WTC11 (cell line): ENCODE results near the gene SRSF1. TPM values are rescaled to one million over a fixed set of nuclear protein-coding genes. Genes with fewer than 3 reads are reported as not detected.

ENCODE experiments used
- ATAC-seq: fragments of 200-7000 bp; cut with Tn5 transposase; 2 replicates; pipeline ENCODE4 v1.10.0; 2021; ENCODE audit warnings: mild to moderate bottlenecking, moderate library complexity
- CTCF ChIA-PET: fragments of 300-600 bp; sonication (Branson Sonifier 250); formaldehyde crosslinking; loops from one replicate; lab custom pipeline; 2021; ENCODE audit warnings: antibody characterized with exemption; lab: Charles Lee
- POLR2A ChIA-PET: fragments of 350-600 bp; sonication (Branson Sonifier 250); formaldehyde crosslinking; loops from one replicate; lab custom pipeline; 2021; ENCODE audit warnings: antibody characterized with exemption; lab: Charles Lee
- DNase-seq: peaks from one replicate; pipeline ENCODE4 v3.0.0; 2021; ENCODE audit warnings: low spot score
- H3K27ac Mint-ChIP-seq: 2 replicates; pipeline ENCODE4 v1.8.0; 2021; ENCODE audit warnings: mixed read lengths
- H3K27me3 Mint-ChIP-seq: 2 replicates; pipeline ENCODE4 v1.8.0; 2021; ENCODE audit warnings: low read depth, mild to moderate bottlenecking, moderate library complexity, mixed read lengths
- H3K36me3 Mint-ChIP-seq: 2 replicates; pipeline ENCODE4 v1.8.0; 2021; ENCODE audit warnings: mixed read lengths
- H3K4me1 Mint-ChIP-seq: 2 replicates; pipeline ENCODE4 v1.8.0; 2022; ENCODE audit warnings: mixed read lengths
- H3K4me3 Mint-ChIP-seq: 2 replicates; pipeline ENCODE4 v1.8.0; 2021; ENCODE audit warnings: mild to moderate bottlenecking, moderate library complexity, mixed read lengths
- H3K9me3 Mint-ChIP-seq: 2 replicates; pipeline ENCODE4 v1.8.0; 2021; ENCODE audit warnings: mixed read lengths
- ATF2 ChIP-seq: sonication (generic); formaldehyde crosslinking; IDR thresholded peaks from 2 replicates; pipeline ENCODE4 v1.8.1; 2022; ENCODE audit warnings: low read depth, missing genetic modification reagents, borderline replicate concordance
- EMX1 ChIP-seq: fragments of 250-450 bp; sonication (Bioruptor Pico); IDR thresholded peaks from 2 replicates; pipeline ENCODE4 v1.8.0; 2021; ENCODE audit warnings: mild to moderate bottlenecking
- ERG ChIP-seq: fragments of 250-450 bp; sonication (Bioruptor Pico); IDR thresholded peaks from 2 replicates; pipeline ENCODE4 v1.8.0; 2021; ENCODE audit warnings: mild to moderate bottlenecking
- FOXJ3 ChIP-seq: sonication (generic); formaldehyde crosslinking; IDR thresholded peaks from 2 replicates; pipeline ENCODE4 v1.9.0; 2021; ENCODE audit warnings: missing genetic modification reagents, mild to moderate bottlenecking, borderline replicate concordance
- GABPB1 ChIP-seq: sonication (generic); formaldehyde crosslinking; IDR thresholded peaks from 2 replicates; pipeline ENCODE4 v1.8.1; 2023; ENCODE audit warnings: mild to moderate bottlenecking, missing genetic modification reagents
- HMGA2 ChIP-seq: fragments of 250-450 bp; sonication (Bioruptor Pico); IDR thresholded peaks from 2 replicates; pipeline ENCODE4 v1.4.0; 2021; ENCODE audit warnings: mild to moderate bottlenecking, moderate library complexity
- KAT7 ChIP-seq: sonication (generic); formaldehyde crosslinking; IDR thresholded peaks from 2 replicates; pipeline ENCODE4 v1.8.1; 2023; ENCODE audit warnings: missing genetic modification reagents, mild to moderate bottlenecking, borderline replicate concordance
- OVOL2 ChIP-seq: fragments of 250-450 bp; sonication (Bioruptor Pico); IDR thresholded peaks from 2 replicates; pipeline ENCODE4 v1.9.0; 2021; ENCODE audit warnings: mild to moderate bottlenecking, borderline replicate concordance
- RORB ChIP-seq: fragments of 250-450 bp; sonication (Bioruptor Pico); IDR thresholded peaks from 2 replicates; pipeline ENCODE4 v1.9.0; 2021; ENCODE audit warnings: mild to moderate bottlenecking
- ZNF121 ChIP-seq: sonication (generic); formaldehyde crosslinking; IDR thresholded peaks from 2 replicates; pipeline ENCODE4 v1.8.0; 2023; ENCODE audit warnings: missing genetic modification reagents
- ZNF263 ChIP-seq: sonication (generic); formaldehyde crosslinking; IDR thresholded peaks from 2 replicates; pipeline ENCODE4 v1.8.1; 2022; ENCODE audit warnings: low read depth, mild to moderate bottlenecking, moderate library complexity, missing genetic modification reagents
- ZNF396 ChIP-seq: fragments of 250-450 bp; sonication (Bioruptor Pico); IDR thresholded peaks from 2 replicates; pipeline ENCODE4 v1.8.0; 2021; ENCODE audit warnings: mild to moderate bottlenecking, moderate library complexity, borderline replicate concordance
- ZNF532 ChIP-seq: fragments of 250-450 bp; sonication (Bioruptor Pico); IDR thresholded peaks from 2 replicates; pipeline ENCODE4 v1.9.0; 2021; ENCODE audit warnings: mild to moderate bottlenecking, borderline replicate concordance
- total RNA-seq: library from RNA; stranded (reverse); gene quantifications from 3 replicates; pipeline ENCODE4 v1.2.3, GENCODE V29; 2021
- TF ChIP-seq, protein P1 (sequence below): sonication (generic); formaldehyde crosslinking; IDR thresholded peaks from 2 replicates; pipeline ENCODE4 v1.8.0; 2022; ENCODE audit warnings: missing genetic modification reagents
- TF ChIP-seq, protein P2 (sequence below): sonication (generic); formaldehyde crosslinking; conservative IDR thresholded peaks from 2 replicates; pipeline ENCODE4 v1.8.1; 2022; ENCODE audit warnings: mild to moderate bottlenecking, missing genetic modification reagents
- TF ChIP-seq, protein P3 (sequence below): fragments of 250-450 bp; sonication (Bioruptor Pico); IDR thresholded peaks from 2 replicates; pipeline ENCODE4 v1.9.0; 2021; ENCODE audit warnings: mild to moderate bottlenecking

Gene SRSF1
- total RNA-seq, 1 experiment from 2014 or later, result 387 TPM

DNA sequence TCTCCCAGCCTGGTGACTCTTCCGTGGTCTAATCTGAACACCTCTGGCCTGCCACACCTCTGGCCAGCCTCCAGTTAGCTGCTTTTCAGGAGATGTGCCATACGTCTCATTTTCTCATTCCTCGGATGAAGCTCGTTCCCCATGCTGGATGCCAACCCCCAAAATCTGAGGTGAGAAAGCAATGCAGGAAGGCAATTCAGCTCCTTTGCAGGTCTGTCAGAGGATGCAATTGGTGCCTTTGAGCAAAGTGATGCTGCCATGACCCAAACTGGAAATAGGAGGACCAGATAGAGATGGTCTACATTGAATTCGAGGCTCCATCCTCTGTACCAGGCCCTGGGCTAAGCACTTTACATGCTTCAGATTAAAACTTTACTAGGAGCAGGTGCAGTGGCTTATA lies 40.8 kb downstream of the SRSF1 start:
- Mint-ChIP-seq H3K36me3 (no peaks in the 10 kb centered on the region), H3K9me3 (0 out of 2 replicates have a peak, but pooled peaks cover 4% of the 10 kb centered on the region), H3K4me1 (peaks cover 8% of the 10 kb centered on the region), H3K27ac (no peak overlapping the region), H3K27me3 (peaks cover 2% of the 10 kb centered on the region; the same call in 1 of the 2 replicates), H3K4me3 (no peak overlapping the region)
- DNase-seq, result no peak
- ATAC-seq, result no peak
- ChIA-PET POLR2A (interaction anchor here (0.5 to 1.3 kb wide), 3 partner anchors 43 to 106 kb away, joined by 3 to 5 read pairs (median 3); no protein-coding TSS in a partner anchor), CTCF (interaction anchor here (1.1 to 2.9 kb wide), 6 partner anchors 10 to 108 kb away, joined by 3 to 10 read pairs (median 4); partner anchors contain the start of gene CUEDC1)
- no peak for TF ChIP-seq ZNF121 (CRISPR knock-in tag)
- no peak for TF ChIP-seq ERG (CRISPR knock-in tag)
- TF ChIP-seq KAT7 (CRISPR knock-in tag), result no peak
- no peak for TF ChIP-seq OVOL2 (CRISPR knock-in tag)
- TF ChIP-seq HMGA2 (CRISPR knock-in tag), result no peak
- TF ChIP-seq, protein P1, sequence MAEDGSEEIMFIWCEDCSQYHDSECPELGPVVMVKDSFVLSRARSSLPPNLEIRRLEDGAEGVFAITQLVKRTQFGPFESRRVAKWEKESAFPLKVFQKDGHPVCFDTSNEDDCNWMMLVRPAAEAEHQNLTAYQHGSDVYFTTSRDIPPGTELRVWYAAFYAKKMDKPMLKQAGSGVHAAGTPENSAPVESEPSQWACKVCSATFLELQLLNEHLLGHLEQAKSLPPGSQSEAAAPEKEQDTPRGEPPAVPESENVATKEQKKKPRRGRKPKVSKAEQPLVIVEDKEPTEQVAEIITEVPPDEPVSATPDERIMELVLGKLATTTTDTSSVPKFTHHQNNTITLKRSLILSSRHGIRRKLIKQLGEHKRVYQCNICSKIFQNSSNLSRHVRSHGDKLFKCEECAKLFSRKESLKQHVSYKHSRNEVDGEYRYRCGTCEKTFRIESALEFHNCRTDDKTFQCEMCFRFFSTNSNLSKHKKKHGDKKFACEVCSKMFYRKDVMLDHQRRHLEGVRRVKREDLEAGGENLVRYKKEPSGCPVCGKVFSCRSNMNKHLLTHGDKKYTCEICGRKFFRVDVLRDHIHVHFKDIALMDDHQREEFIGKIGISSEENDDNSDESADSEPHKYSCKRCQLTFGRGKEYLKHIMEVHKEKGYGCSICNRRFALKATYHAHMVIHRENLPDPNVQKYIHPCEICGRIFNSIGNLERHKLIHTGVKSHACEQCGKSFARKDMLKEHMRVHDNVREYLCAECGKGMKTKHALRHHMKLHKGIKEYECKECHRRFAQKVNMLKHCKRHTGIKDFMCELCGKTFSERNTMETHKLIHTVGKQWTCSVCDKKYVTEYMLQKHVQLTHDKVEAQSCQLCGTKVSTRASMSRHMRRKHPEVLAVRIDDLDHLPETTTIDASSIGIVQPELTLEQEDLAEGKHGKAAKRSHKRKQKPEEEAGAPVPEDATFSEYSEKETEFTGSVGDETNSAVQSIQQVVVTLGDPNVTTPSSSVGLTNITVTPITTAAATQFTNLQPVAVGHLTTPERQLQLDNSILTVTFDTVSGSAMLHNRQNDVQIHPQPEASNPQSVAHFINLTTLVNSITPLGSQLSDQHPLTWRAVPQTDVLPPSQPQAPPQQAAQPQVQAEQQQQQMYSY (CRISPR knock-in tag), result no peak
- TF ChIP-seq ZNF396 (CRISPR knock-in tag), result no peak
- TF ChIP-seq, protein P2, sequence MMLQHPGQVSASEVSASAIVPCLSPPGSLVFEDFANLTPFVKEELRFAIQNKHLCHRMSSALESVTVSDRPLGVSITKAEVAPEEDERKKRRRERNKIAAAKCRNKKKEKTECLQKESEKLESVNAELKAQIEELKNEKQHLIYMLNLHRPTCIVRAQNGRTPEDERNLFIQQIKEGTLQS, result no peak
- TF ChIP-seq GABPB1 (CRISPR knock-in tag), result no peak
- TF ChIP-seq ATF2, result no peak
- TF ChIP-seq FOXJ3 (CRISPR knock-in tag), result no peak
- TF ChIP-seq, protein P3, sequence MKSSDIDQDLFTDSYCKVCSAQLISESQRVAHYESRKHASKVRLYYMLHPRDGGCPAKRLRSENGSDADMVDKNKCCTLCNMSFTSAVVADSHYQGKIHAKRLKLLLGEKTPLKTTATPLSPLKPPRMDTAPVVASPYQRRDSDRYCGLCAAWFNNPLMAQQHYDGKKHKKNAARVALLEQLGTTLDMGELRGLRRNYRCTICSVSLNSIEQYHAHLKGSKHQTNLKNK (CRISPR knock-in tag), result no peak
- TF ChIP-seq ZNF532 (CRISPR knock-in tag), result no peak
- TF ChIP-seq RORB, result no peak
- TF ChIP-seq ZNF263 (CRISPR knock-in tag), result no peak
- TF ChIP-seq EMX1 (CRISPR knock-in tag), result no peak
